Mesendoderm (in vitro differentiated cells): ENCODE results near the gene CUL4A.

ENCODE experiments used
- DNase-seq: peaks from one replicate; pipeline ENCODE4 v3.0.0; 2013
- H2AK5ac ChIP-seq: 2 replicates; pipeline ENCODE4 v1.6.1; 2013; ENCODE audit warnings: low read length, inconsistent platforms
- H2BK120ac ChIP-seq: 2 replicates; pipeline ENCODE4 v1.6.1; 2013; ENCODE audit warnings: low read depth, mild to moderate bottlenecking, low read length, moderate library complexity, mixed read lengths
- H2BK15ac ChIP-seq: replicated peaks from 2 replicates; pipeline ENCODE4 v1.6.1; 2013; ENCODE audit warnings: low read depth, mild to moderate bottlenecking, moderate library complexity
- H2BK5ac ChIP-seq: 2 replicates; pipeline ENCODE4 v1.6.1; 2013; ENCODE audit warnings: low read length, inconsistent platforms
- H3K18ac ChIP-seq: 2 replicates; pipeline ENCODE4 v1.6.1; 2013; ENCODE audit warnings: mild to moderate bottlenecking, low read length, mixed read lengths
- H3K23ac ChIP-seq: one replicate; pipeline ENCODE4 v1.6.1; 2013; ENCODE audit warnings: low read length
- H3K27ac ChIP-seq: 2 replicates; pipeline ENCODE4 v1.5.1; 2013; ENCODE audit warnings: low read depth, mild to moderate bottlenecking, inconsistent platforms, low read length, moderate library complexity
- H3K27me3 ChIP-seq: 2 replicates; pipeline ENCODE4 v1.6.1; 2013; ENCODE audit warnings: low read length, control low read depth, mild to moderate bottlenecking, inconsistent platforms; ENCODE audit not compliant: insufficient read depth, poor library complexity
- H3K36me3 ChIP-seq: 2 replicates; pipeline ENCODE4 v1.6.1; 2013; ENCODE audit warnings: low read length, inconsistent platforms; ENCODE audit not compliant: control insufficient read depth, insufficient read depth
- H3K4ac ChIP-seq: one replicate; pipeline ENCODE4 v1.6.1; 2013; ENCODE audit warnings: low read depth, mild to moderate bottlenecking, low read length, moderate library complexity
- H3K4me1 ChIP-seq: 2 replicates; pipeline ENCODE4 v1.6.1; 2013; ENCODE audit warnings: low read depth, low read length, inconsistent platforms; ENCODE audit not compliant: control insufficient read depth
- H3K4me2 ChIP-seq: 2 replicates; pipeline ENCODE4 v1.6.1; 2013; ENCODE audit warnings: low read length
- H3K4me3 ChIP-seq: 2 replicates; pipeline ENCODE4 v1.5.1; 2013; ENCODE audit warnings: mild to moderate bottlenecking, low read length
- H3K56ac ChIP-seq: one replicate; pipeline ENCODE4 v1.6.1; 2013; ENCODE audit warnings: low read length
- H3K79me1 ChIP-seq: 2 replicates; pipeline ENCODE4 v1.6.1; 2013; ENCODE audit warnings: low read length, inconsistent platforms
- H3K79me2 ChIP-seq: 2 replicates; pipeline ENCODE4 v1.6.1; 2013; ENCODE audit warnings: mild to moderate bottlenecking, low read length; ENCODE audit not compliant: control insufficient read depth, insufficient read depth
- H3K9ac ChIP-seq: 2 replicates; pipeline ENCODE4 v1.6.1; 2013; ENCODE audit warnings: low read length, inconsistent platforms
- H4K5ac ChIP-seq: one replicate; pipeline ENCODE4 v1.6.1; 2013; ENCODE audit warnings: low read length
- H4K8ac ChIP-seq: one replicate; pipeline ENCODE4 v1.6.1; 2013; ENCODE audit warnings: low read depth, mild to moderate bottlenecking, control low read depth, low read length, moderate library complexity
- WGBS: extraction: QIAGEN DNeasy Blood & Tissue Kit; methylation state at CpG from one replicate; pipeline ENCODE4 v1.1.7; 2013; ENCODE audit warnings: low lambda C conversion rate, missing lambda C conversion rate; ENCODE audit not compliant: insufficient coverage; ENCODE audit errors: extremely low coverage; 5-methylcytosine and 5-hydroxymethylcytosine counted together

The CUL4A gene

DNA sequence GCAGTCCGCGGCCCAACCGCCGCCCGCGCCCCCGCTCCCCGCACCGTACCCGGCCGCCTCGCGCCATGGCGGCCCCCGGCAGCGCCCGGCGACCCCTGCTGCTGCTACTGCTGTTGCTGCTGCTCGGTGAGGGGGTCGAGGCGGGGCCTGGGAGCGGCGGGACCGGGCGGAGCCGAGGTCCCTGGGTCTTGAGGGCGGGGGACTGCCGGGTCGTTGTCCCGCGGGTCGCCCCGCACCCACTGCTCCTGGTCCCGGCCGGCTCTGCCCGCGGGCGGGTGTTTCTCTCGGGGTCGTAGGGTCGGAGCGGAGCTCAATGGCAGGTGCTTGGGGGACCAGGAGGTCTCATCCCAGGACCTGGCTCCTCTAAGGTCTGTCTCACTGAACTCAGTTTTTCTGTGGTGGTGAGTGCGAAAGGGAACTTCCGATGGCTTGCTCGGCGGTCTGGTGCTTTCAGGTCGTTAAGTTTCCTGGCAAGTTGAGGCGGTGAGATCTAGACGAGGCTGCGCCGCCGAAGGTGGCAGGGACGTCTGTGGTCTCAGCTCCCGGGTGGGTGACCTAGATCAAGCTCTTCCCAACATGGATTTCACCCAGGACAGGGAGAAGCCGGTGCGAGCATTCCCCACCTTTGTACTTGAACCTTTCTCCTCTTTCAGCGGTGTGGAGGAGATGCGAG is 88.1 kb downstream of the CUL4A start:
- peak overlapping the region; percentile 79 for H3K4ac ChIP-seq
- no CpG with 5 or more reads among the region's 58 CpGs for WGBS
- H3K27ac ChIP-seq: no peak overlapping the region
- no peak overlapping the region for H2BK120ac ChIP-seq
- H3K4me2 ChIP-seq: peak overlapping the region; percentile 97
- DNase-seq: peak; percentile 39
- no peak overlapping the region for H2BK15ac ChIP-seq
- peaks cover 28% of the 10 kb centered on the region for H3K79me2 ChIP-seq
- peak overlapping the region; percentile 7 for H3K18ac ChIP-seq
- H2AK5ac ChIP-seq: no peak overlapping the region
- H3K23ac ChIP-seq: no peak overlapping the region
- H2BK5ac ChIP-seq: no peak overlapping the region
- peak overlapping the region; percentile 93 for H3K56ac ChIP-seq
- H4K5ac ChIP-seq: no peak overlapping the region
- no peaks in the 10 kb centered on the region for H3K27me3 ChIP-seq
- H3K9ac ChIP-seq: peak overlapping the region; percentile 83
- no peaks in the 10 kb centered on the region for H3K4me1 ChIP-seq
- H3K36me3 ChIP-seq: no peaks in the 10 kb centered on the region
- H4K8ac ChIP-seq: no peak overlapping the region
- peaks cover 10% of the 10 kb centered on the region for H3K79me1 ChIP-seq
- H3K4me3 ChIP-seq: peak overlapping the region; percentile 76

DNA sequence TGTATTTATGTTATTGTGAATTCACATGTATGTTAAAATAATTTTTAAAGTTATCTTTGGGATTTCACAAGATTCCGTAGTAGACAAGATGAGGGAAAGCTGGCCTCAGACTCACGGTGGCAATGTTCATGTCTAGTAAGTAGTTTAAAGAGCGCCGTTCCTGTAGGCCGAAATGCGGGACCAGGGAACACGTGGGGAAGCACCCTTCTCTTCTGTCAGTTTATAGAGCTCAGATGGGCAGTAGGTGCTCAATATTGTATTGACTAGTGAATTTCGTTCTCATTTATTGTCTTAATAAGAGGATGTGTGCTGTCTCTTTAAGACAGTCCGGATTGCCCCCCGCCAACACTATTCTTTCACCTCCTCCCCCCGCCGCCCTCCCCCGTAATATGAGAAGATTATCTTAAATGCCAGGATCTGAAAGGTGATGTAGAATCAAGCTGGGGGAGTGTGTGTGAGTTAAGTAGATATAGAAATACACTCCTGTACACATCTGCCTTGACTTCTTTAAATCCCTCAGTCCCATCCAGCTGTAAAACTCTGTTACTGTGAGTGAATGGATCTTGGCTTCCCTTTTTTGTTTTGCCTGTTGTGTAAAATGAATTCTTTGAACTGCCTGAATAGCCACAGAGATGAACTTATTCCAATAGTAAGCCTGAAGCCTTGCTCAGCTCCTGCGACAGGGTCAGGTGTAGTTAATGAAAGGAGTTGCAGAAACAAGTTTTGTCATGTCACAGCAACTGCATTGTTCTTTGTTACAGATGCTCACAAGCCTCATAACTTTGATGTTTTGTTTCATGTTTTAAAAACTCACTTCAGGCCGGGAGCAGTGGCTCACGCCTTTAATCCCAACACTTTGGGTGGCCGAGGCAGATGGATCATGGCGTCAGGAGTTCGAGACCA is 88.9 kb downstream of the CUL4A start:
- Histone ChIP-seq H3K4me1 (no peaks in the 10 kb centered on the region), H3K36me3 (no peaks in the 10 kb centered on the region), H3K18ac (no peak overlapping the region), H3K4me2 (peak overlapping the region; percentile 97), H3K9ac (peak overlapping the region; percentile 83), H2BK15ac (no peak overlapping the region), H3K56ac (peak overlapping the region; percentile 93), H3K4ac (no peak overlapping the region), H2BK5ac (no peak overlapping the region), H2BK120ac (no peak overlapping the region), H3K27me3 (no peaks in the 10 kb centered on the region), H3K27ac (no peak overlapping the region), H3K23ac (no peak overlapping the region), H3K79me2 (peaks cover 36% of the 10 kb centered on the region), H3K4me3 (peak overlapping the region; percentile 76), H4K8ac (no peak overlapping the region), H3K79me1 (peaks cover 16% of the 10 kb centered on the region), H2AK5ac (no peak overlapping the region), H4K5ac (no peak overlapping the region)
- no CpG with 5 or more reads among the region's 19 CpGs for WGBS
- no peak for DNase-seq

DNA sequence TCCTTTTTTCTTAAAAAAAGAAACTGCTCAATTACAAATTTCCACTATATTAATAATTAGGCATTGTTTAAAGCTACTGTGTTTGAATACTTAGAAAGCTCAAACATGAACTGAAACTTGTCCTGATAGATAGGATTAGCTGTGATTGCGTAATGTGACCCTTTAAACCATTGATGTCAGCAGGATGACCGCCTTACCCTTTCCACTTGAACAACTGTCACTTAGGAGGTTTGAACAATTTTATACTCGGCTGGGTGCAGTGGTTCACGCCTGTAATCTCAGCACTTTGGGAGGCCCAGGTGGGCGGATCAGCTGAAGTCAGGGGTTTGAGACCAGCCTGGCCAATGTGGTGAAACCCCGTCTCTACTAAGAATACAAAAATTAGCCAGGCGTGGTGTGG is 90.5 kb downstream of the CUL4A start:
- Histone ChIP-seq H2BK120ac (no peak overlapping the region), H3K79me1 (peaks cover 16% of the 10 kb centered on the region), H4K8ac (no peak overlapping the region), H3K27me3 (no peaks in the 10 kb centered on the region), H3K23ac (no peak overlapping the region), H4K5ac (no peak overlapping the region), H2AK5ac (no peak overlapping the region), H3K36me3 (no peaks in the 10 kb centered on the region), H2BK5ac (no peak overlapping the region), H3K18ac (no peak overlapping the region), H3K79me2 (peaks cover 46% of the 10 kb centered on the region), H3K9ac (no peak overlapping the region), H3K4ac (no peak overlapping the region), H3K27ac (no peak overlapping the region), H3K4me3 (no peak overlapping the region), H3K56ac (no peak overlapping the region), H3K4me1 (no peaks in the 10 kb centered on the region), H3K4me2 (no peak overlapping the region), H2BK15ac (no peak overlapping the region)
- no CpG with 5 or more reads among the region's 7 CpGs for WGBS
- no peak for DNase-seq

DNA sequence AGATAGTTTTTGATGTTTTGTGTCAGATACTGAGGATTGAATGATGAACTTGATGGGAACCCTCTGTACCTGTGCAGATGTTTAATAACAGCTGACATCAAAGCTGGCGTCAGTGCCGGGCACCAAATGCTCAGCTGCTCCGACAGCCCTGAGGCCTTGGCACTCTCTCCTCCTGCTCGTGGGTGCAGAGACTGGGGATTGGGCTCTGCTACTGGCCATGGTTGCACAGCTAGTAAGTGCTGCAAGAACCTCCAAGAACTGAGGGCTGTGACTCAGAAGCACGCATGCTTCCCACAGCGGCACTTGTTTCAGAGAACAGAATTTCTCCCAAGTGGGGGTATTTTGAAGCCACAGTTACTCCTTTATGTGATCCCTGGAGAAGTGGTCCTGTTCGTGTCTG is 93.6 kb downstream of the CUL4A start:
- Histone ChIP-seq H3K56ac (no peak overlapping the region), H4K5ac (no peak overlapping the region)
- no CpG with 5 or more reads among the region's 7 CpGs for WGBS

DNA sequence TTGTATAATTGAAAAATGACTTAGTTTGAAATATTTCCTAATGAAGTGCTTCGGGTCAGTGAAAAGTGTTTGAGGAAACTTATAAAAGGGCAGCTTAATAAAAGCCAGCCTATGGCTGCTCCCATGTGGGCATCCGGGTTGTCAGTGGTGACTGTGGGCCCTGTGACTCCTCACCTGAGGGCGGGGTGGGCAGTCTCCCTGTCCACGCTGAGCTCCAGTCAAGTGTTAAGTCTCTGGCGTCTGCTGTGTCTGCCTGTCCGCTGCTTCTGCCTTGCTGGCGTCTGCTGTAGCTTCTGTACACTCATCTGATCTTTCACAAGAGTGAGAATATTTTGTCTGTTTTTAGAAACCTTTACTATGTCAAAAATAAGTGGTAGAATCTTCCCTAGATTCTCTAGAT is 94.7 kb downstream of the CUL4A start:
- no CpG with 5 or more reads among the region's 7 CpGs for WGBS
- H3K79me2 ChIP-seq: peaks cover 44% of the 10 kb centered on the region
- no peak overlapping the region for H3K9ac ChIP-seq
- H4K5ac ChIP-seq: no peak overlapping the region
- H3K18ac ChIP-seq: no peak overlapping the region
- H3K36me3 ChIP-seq: no peaks in the 10 kb centered on the region
- no peak overlapping the region for H3K4me3 ChIP-seq
- H3K79me1 ChIP-seq: peaks cover 20% of the 10 kb centered on the region
- H2BK120ac ChIP-seq: no peak overlapping the region
- H3K4ac ChIP-seq: no peak overlapping the region
- H2AK5ac ChIP-seq: no peak overlapping the region
- H3K27ac ChIP-seq: no peak overlapping the region
- no peak overlapping the region for H3K23ac ChIP-seq
- no peak overlapping the region for H3K4me2 ChIP-seq
- no peak for DNase-seq
- no peak overlapping the region for H2BK5ac ChIP-seq
- H3K4me1 ChIP-seq: no peaks in the 10 kb centered on the region
- H4K8ac ChIP-seq: no peak overlapping the region
- H2BK15ac ChIP-seq: no peak overlapping the region
- H3K56ac ChIP-seq: no peak overlapping the region
- H3K27me3 ChIP-seq: no peaks in the 10 kb centered on the region

More for the DNA sequence above, 93.6 kb downstream of the CUL4A start:
- Histone ChIP-seq H2BK5ac (no peak overlapping the region), H3K27me3 (no peaks in the 10 kb centered on the region), H3K4me1 (no peaks in the 10 kb centered on the region), H2BK15ac (no peak overlapping the region), H3K27ac (no peak overlapping the region), H3K18ac (no peak overlapping the region), H3K4me3 (no peak overlapping the region), H3K79me1 (peaks cover 24% of the 10 kb centered on the region), H3K4ac (no peak overlapping the region), H3K36me3 (no peaks in the 10 kb centered on the region), H3K4me2 (no peak overlapping the region), H2BK120ac (no peak overlapping the region), H3K79me2 (peaks cover 52% of the 10 kb centered on the region), H2AK5ac (no peak overlapping the region), H3K9ac (no peak overlapping the region), H4K8ac (no peak overlapping the region), H3K23ac (no peak overlapping the region)
- no peak for DNase-seq
